Gastroesophageal sphincter (tissue), 3 donors: Measurements from ENCODE around the gene FBLIM1.

Experiments
- POLR2A ChIP-seq, 2 donors: fragments of 450-650 bp; IDR thresholded peaks; one replicate each; pipeline ENCODE4 v1.6.1; 2017; ENCODE audit warnings: antibody characterized with exemption in 2 of 2, mild to moderate bottlenecking in 2 of 2, moderate library complexity in 1 of 2
- POLR2AphosphoS5 ChIP-seq: sonication (generic); formaldehyde crosslinking; IDR thresholded peaks from one replicate; pipeline ENCODE4 v1.6.1; 2017; ENCODE audit warnings: antibody characterized with exemption
- TF ChIP-seq, protein P1 (sequence below), 4 experiments: fragments of 200-600 bp in 2 of 4; fragments of 450-650 bp in 2 of 4; sonication (generic) in 1 of 4; IDR thresholded peaks; one replicate each; pipeline ENCODE4 v1.5.1; 2017 to 2019; ENCODE audit warnings: antibody characterized with exemption in 4 of 4, mild to moderate bottlenecking in 2 of 4, moderate library complexity in 2 of 4

DNA sequence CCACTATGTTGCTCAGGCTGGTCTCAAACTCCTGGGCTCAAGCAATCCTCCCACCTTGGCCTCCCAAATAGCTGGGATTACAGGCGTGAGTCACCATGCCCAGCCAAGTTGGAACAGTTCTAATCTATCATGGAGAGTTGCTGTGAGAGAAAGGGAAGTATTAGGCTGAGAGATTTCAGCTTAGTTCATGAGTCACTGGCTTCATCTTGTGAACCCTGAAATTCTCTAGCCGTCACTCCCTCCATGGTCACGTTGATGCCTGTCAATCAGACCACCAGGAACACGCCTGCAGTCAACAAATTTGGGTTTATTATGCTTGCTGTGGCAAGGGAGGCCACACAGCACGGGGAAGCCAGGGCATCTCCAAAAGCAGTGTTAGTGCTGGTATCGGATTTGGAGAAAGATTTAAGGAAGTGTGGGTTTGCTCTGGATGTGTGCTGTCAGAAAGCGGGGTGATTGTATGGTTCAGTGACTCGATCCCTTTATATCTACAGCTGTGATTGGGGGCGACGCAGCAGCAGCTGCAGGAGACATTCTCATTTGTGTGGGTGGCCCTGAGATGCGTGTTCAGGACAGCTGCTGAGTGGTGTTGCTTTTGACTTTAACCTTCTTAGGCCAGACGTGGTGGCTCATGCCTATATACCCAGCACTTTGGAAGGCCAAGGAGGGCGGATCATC, 30.2 kb downstream of the FBLIM1 start:
- TF ChIP-seq, protein P1, sequence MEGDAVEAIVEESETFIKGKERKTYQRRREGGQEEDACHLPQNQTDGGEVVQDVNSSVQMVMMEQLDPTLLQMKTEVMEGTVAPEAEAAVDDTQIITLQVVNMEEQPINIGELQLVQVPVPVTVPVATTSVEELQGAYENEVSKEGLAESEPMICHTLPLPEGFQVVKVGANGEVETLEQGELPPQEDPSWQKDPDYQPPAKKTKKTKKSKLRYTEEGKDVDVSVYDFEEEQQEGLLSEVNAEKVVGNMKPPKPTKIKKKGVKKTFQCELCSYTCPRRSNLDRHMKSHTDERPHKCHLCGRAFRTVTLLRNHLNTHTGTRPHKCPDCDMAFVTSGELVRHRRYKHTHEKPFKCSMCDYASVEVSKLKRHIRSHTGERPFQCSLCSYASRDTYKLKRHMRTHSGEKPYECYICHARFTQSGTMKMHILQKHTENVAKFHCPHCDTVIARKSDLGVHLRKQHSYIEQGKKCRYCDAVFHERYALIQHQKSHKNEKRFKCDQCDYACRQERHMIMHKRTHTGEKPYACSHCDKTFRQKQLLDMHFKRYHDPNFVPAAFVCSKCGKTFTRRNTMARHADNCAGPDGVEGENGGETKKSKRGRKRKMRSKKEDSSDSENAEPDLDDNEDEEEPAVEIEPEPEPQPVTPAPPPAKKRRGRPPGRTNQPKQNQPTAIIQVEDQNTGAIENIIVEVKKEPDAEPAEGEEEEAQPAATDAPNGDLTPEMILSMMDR (IDR thresholded peaks at IDR 0.05), result no peak
- no peak for TF ChIP-seq POLR2A (IDR thresholded peaks at IDR 0.05)
- no peak for TF ChIP-seq POLR2AphosphoS5
